Endothelial cell of umbilical vein (primary cell): ENCODE data around the gene KCTD21.

Experiments used
- EZH2 ChIP-seq: IDR thresholded peaks from 2 replicates; pipeline ENCODE4 v1.6.1; 2012; ENCODE audit warnings: borderline replicate concordance, low read depth, mild to moderate bottlenecking, moderate library complexity, low read length, inconsistent platforms; ENCODE audit not compliant: severe bottlenecking
- FOS ChIP-seq: IDR thresholded peaks from 2 replicates; pipeline ENCODE4 v1.6.1; 2011; ENCODE audit warnings: mild to moderate bottlenecking, low read length, moderate library complexity, borderline replicate concordance; ENCODE audit not compliant: insufficient read depth
- GATA2 ChIP-seq: IDR thresholded peaks from 2 replicates; pipeline ENCODE4 v1.7.0; 2011; ENCODE audit warnings: low read depth, mild to moderate bottlenecking, moderate library complexity, mixed read lengths, low read length; ENCODE audit not compliant: insufficient read length, insufficient read depth
- JUN ChIP-seq: IDR thresholded peaks from 2 replicates; pipeline ENCODE4 v1.6.1; 2011; ENCODE audit warnings: borderline replicate concordance, low read depth; ENCODE audit not compliant: insufficient read length, insufficient read depth
- MAX ChIP-seq: IDR thresholded peaks from 2 replicates; pipeline ENCODE4 v1.6.1; 2011; ENCODE audit not compliant: insufficient read depth, insufficient read length
- MYC ChIP-seq: IDR thresholded peaks from one replicate; pipeline ENCODE4 v1.6.1; 2011; ENCODE audit warnings: mild to moderate bottlenecking, low read depth, low read length
- POLR2A ChIP-seq: IDR thresholded peaks from 2 replicates; pipeline ENCODE4 v1.6.1; 2012; ENCODE audit warnings: low read depth, mild to moderate bottlenecking, control low read depth, low read length
- POLR2AphosphoS5 ChIP-seq: IDR thresholded peaks from 2 replicates; pipeline ENCODE4 v1.6.1; 2012; ENCODE audit warnings: low read depth, mild to moderate bottlenecking, control low read depth, low read length, moderate library complexity; ENCODE audit not compliant: insufficient read depth
- TF ChIP-seq, protein P1 (sequence below), 2 donors: IDR thresholded peaks; 1 replicate in 1 of 2; 2 replicates in 1 of 2; pipeline ENCODE4 v1.5.1; 2011; ENCODE audit warnings: low read length in 2 of 2, mild to moderate bottlenecking in 2 of 2, moderate library complexity in 2 of 2, control low read depth in 1 of 2, inconsistent platforms in 1 of 2, low read depth in 1 of 2; ENCODE audit not compliant: insufficient read depth in 1 of 2; ENCODE audit errors: extremely low read depth in 1 of 2

- TF ChIP-seq EZH2 (no peak), POLR2A (no peak), POLR2AphosphoS5 (no peak), GATA2 (no peak), MAX (no peak), MYC (no peak), JUN (no peak), FOS (no peak)
- TF ChIP-seq, protein P1, sequence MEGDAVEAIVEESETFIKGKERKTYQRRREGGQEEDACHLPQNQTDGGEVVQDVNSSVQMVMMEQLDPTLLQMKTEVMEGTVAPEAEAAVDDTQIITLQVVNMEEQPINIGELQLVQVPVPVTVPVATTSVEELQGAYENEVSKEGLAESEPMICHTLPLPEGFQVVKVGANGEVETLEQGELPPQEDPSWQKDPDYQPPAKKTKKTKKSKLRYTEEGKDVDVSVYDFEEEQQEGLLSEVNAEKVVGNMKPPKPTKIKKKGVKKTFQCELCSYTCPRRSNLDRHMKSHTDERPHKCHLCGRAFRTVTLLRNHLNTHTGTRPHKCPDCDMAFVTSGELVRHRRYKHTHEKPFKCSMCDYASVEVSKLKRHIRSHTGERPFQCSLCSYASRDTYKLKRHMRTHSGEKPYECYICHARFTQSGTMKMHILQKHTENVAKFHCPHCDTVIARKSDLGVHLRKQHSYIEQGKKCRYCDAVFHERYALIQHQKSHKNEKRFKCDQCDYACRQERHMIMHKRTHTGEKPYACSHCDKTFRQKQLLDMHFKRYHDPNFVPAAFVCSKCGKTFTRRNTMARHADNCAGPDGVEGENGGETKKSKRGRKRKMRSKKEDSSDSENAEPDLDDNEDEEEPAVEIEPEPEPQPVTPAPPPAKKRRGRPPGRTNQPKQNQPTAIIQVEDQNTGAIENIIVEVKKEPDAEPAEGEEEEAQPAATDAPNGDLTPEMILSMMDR (IDR thresholded peaks at IDR 0.05; ENCODE audit: extremely low read depth in 1 of 2, insufficient read depth in 1 of 2, low read depth in 1 of 2, low read length in 2 of 2): no peak
These were observed 19.3 kb upstream of the KCTD21 start for GRCh38 chr11:78207532-78208256.
